Fibroblast of lung (primary cell): ENCODE measurements around the gene RPSA. TPM values are rescaled to one million over a fixed set of nuclear protein-coding genes. Genes with fewer than 3 reads are reported as not detected.

ENCODE experiments used
- DNase-seq, 2 donors: peaks; one replicate each; pipeline versions ENCODE4 v3.0.0 to v3.0.0-alpha.2; 2010; ENCODE audit warnings: low read depth in 2 of 2
- H2AFZ ChIP-seq: 2 replicates; pipeline ENCODE4 v1.5.1; 2012; ENCODE audit warnings: low read length, control low read depth, inconsistent platforms
- H3K27ac ChIP-seq: 2 replicates; pipeline ENCODE4 v1.5.1; 2011; ENCODE audit warnings: low read length, control low read depth; ENCODE audit not compliant: insufficient read depth
- H3K27me3 ChIP-seq: 2 replicates; pipeline ENCODE4 v1.5.1; 2011; ENCODE audit warnings: mild to moderate bottlenecking, low read length; ENCODE audit not compliant: control insufficient read depth, insufficient read depth
- H3K36me3 ChIP-seq: 2 replicates; pipeline ENCODE4 v1.5.1; 2011; ENCODE audit warnings: low read length; ENCODE audit not compliant: control insufficient read depth, insufficient read depth
- H3K4me1 ChIP-seq: 2 replicates; pipeline ENCODE4 v1.5.1; 2011; ENCODE audit warnings: low read length; ENCODE audit not compliant: control insufficient read depth, insufficient read depth; ENCODE audit errors: extremely low read depth
- H3K4me2 ChIP-seq: 2 replicates; pipeline ENCODE4 v1.5.1; 2011; ENCODE audit warnings: low read length, control low read depth; ENCODE audit not compliant: insufficient read depth; ENCODE audit errors: extremely low read depth
- H3K4me3 ChIP-seq, 4 experiments: fragments of 200-600 bp in 1 of 4; sonication (generic) in 1 of 4; replicated peaks in 1 of 4; 2 replicates each; pipeline ENCODE4 v1.5.1; 2011 to 2016; ENCODE audit warnings: low read length in 4 of 4, low read depth in 3 of 4, mild to moderate bottlenecking in 3 of 4, control low read depth in 2 of 4, inconsistent platforms in 1 of 4, mixed read lengths in 1 of 4; ENCODE audit not compliant: insufficient read depth in 1 of 4; ENCODE audit errors: control extremely low read depth in 1 of 4
- H3K79me2 ChIP-seq: 2 replicates; pipeline ENCODE4 v1.5.1; 2012; ENCODE audit warnings: mild to moderate bottlenecking, low read length, inconsistent platforms; ENCODE audit not compliant: control insufficient read depth, insufficient read depth
- H3K9ac ChIP-seq: 2 replicates; pipeline ENCODE4 v1.5.1; 2011; ENCODE audit warnings: mild to moderate bottlenecking, low read length, control low read depth; ENCODE audit not compliant: insufficient read depth
- H3K9me3 ChIP-seq: 2 replicates; pipeline ENCODE4 v1.5.1; 2012; ENCODE audit warnings: low read depth, low read length; ENCODE audit not compliant: control insufficient read depth, insufficient read depth
- H4K20me1 ChIP-seq: 2 replicates; pipeline ENCODE4 v1.5.1; 2011; ENCODE audit warnings: low read length; ENCODE audit not compliant: control insufficient read depth, insufficient read depth; ENCODE audit errors: extremely low read depth
- CTCF ChIP-seq, 2 donors: IDR thresholded peaks in 1 of 2; conservative IDR thresholded peaks in 1 of 2; 1 replicate in 1 of 2; 2 replicates in 1 of 2; pipeline ENCODE4 v1.5.1; 2011 to 2012; ENCODE audit warnings: low read length in 2 of 2, control low read depth in 1 of 2, inconsistent platforms in 1 of 2, low read depth in 1 of 2, mild to moderate bottlenecking in 1 of 2
- EZH2 ChIP-seq: IDR thresholded peaks from 2 replicates; pipeline ENCODE4 v1.5.1; 2012; ENCODE audit warnings: low read length, control low read depth, mild to moderate bottlenecking; ENCODE audit errors: missing control alignments
- polyA plus RNA-seq, 2 donors: library from polyadenylated mRNA; depleted of rRNA in 1 of 2; stranded (reverse) in 1 of 2; unstranded in 1 of 2; fragments of >200 nt; gene quantifications; 2 replicates each; pipeline ENCODE4 v1.2.1, GENCODE V29; 2011 to 2012; ENCODE audit warnings: missing spikeins in 1 of 2
- total RNA-seq: library from RNA; depleted of rRNA; stranded (reverse); fragments of >200 nt; gene quantifications from 2 replicates; pipeline ENCODE4 v1.2.1, GENCODE V29; 2014

RPSA gene
- total and polyA plus RNA-seq, 2 donors (not counting 1 experiment from before 2014, with no cell fraction given), result 1,607 to 2,369 TPM

- Histone ChIP-seq H3K36me3 (peaks cover 25% of the 10 kb centered on the region), H4K20me1 (no peaks in the 10 kb centered on the region)
These were observed 4.4 kb downstream of the RPSA start for GRCh38 chr3:39410893-39411292.

GRCh38 chr3:39412668-39413260, 6.2 kb downstream of the RPSA start:
- Histone ChIP-seq H2AFZ (no peak overlapping the region), H3K4me3 (no peak overlapping the region), H3K36me3 (peaks cover 25% of the 10 kb centered on the region), H3K9me3 (no peaks in the 10 kb centered on the region), H3K4me2 (no peak overlapping the region), H3K9ac (no peak overlapping the region), H4K20me1 (no peaks in the 10 kb centered on the region), H3K27me3 (no peaks in the 10 kb centered on the region), H3K79me2 (peaks cover 26% of the 10 kb centered on the region), H3K27ac (no peak overlapping the region), H3K4me1 (peaks cover 10% of the 10 kb centered on the region)
- TF ChIP-seq CTCF (conservative IDR thresholded peaks at IDR 0.05 in 1 of 2, IDR thresholded peaks at IDR 0.05 in 1 of 2; ENCODE audit: low read depth in 1 of 2, low read length in 2 of 2) (no peak), EZH2 (no peak)
- no peak for DNase-seq

More at GRCh38 chr3:39410893-39411292, 4.4 kb downstream of the RPSA start:
- H3K9ac ChIP-seq, result no peak overlapping the region
- H3K27me3 ChIP-seq, result no peaks in the 10 kb centered on the region
- peaks cover 11% of the 10 kb centered on the region for H3K4me1 ChIP-seq
- no peaks in the 10 kb centered on the region for H3K9me3 ChIP-seq
- TF ChIP-seq CTCF (conservative IDR thresholded peaks at IDR 0.05 in 1 of 2, IDR thresholded peaks at IDR 0.05 in 1 of 2; ENCODE audit: low read depth in 1 of 2, low read length in 2 of 2) (no peak), EZH2 (no peak)
- H3K4me2 ChIP-seq, result no peak overlapping the region
- H2AFZ ChIP-seq, result no peak overlapping the region
- no peak for DNase-seq
- H3K79me2 ChIP-seq, result peaks cover 39% of the 10 kb centered on the region
- no peak overlapping the region for H3K4me3 ChIP-seq
- no peak overlapping the region for H3K27ac ChIP-seq

GRCh38 chr3:39413691-39414420, 7.3 kb downstream of the RPSA start:
- Histone ChIP-seq H3K4me2 (no peak overlapping the region), H3K79me2 (peaks cover 15% of the 10 kb centered on the region), H3K9ac (no peak overlapping the region), H2AFZ (no peak overlapping the region), H3K27ac (no peak overlapping the region), H4K20me1 (no peaks in the 10 kb centered on the region), H3K27me3 (no peaks in the 10 kb centered on the region), H3K36me3 (peaks cover 17% of the 10 kb centered on the region), H3K9me3 (no peaks in the 10 kb centered on the region), H3K4me1 (peaks cover 6% of the 10 kb centered on the region), H3K4me3 (no peak overlapping the region)
- DNase-seq, result peak in 1 of 2 donors; percentile 12
- TF ChIP-seq EZH2 (no peak), CTCF (conservative IDR thresholded peaks at IDR 0.05 in 1 of 2, IDR thresholded peaks at IDR 0.05 in 1 of 2; ENCODE audit: low read depth in 1 of 2, low read length in 2 of 2) (no peak)
